ENCODE results near the gene PSMB3. TPM values are rescaled to one million over a fixed set of nuclear protein-coding genes. Genes with fewer than 3 reads are reported as not detected.

Gene PSMB3
- total RNA-seq, 1 experiment from 2014 or later = 441 TPM

DNA sequence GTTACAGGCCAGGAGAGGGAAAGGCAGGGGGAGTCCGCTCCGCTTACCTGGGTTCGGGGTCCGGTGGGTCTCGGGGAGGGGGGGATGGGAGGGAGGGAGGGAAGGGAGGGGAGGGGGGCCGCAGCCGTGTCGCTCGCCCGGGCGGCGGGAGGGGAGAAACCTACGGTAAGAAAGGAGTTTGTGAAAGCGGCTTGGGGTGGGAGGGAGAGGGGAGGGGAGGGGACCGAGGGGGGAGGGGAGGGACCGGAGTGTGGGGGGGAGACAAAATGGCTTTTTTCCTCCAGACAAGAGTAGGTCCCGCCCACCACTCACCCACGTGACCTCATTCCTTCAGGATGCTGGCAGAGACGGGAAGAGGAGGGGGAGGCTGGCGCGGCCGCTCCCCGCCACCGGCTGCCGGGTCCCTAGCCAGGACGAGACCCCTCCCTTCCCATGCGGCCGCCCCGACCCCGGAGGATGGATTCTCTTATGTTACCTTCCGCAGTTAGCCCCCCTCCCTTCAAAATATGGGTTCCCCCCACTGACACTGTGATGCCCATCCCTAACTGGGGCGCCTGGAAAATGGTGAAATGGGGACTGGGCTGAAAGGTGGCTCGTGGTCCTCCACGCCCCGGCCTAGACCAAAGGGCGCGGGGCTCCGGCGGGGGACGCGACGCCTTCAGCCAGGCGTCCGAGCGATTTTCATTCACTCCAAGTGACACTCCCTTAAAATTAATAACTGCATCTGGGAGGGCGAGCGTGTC, 4.2 kb upstream of the PSMB3 start, which contains the start of gene PCGF2:
Gene PCGF2, minus strand, starts transcription at position 188 of the 743 bp plus-strand sequence. CDS start 7,934 bp downstream, outside the sequence.
- H3F3A ChIP-seq (ENCODE audit: low read length, unreplicated experiment) = no peaks in the 10 kb centered on the region
- H3K9me3 ChIP-seq (ENCODE audit: low read length) = no peaks in the 10 kb centered on the region
- CTCF ChIA-PET = no interaction called here
- H3K9ac ChIP-seq (ENCODE audit: low read length) = peak within 1 kb of the TSS; percentile 69
- peaks cover 68% of the 10 kb centered on the region for H3K79me2 ChIP-seq (ENCODE audit: low read length)
- H3K4me3 ChIP-seq (ENCODE audit: low read length) = peak within 1 kb of the TSS; percentile 96
- TF ChIP-seq EZH2 (IDR thresholded peaks at IDR 0.05; ENCODE audit: low read length, unreplicated experiment) = no peak
- no peak for TF ChIP-seq EZH2phosphoT487 (IDR thresholded peaks at IDR 0.05; ENCODE audit: borderline replicate concordance, low read length)
- TF ChIP-seq, protein P1, sequence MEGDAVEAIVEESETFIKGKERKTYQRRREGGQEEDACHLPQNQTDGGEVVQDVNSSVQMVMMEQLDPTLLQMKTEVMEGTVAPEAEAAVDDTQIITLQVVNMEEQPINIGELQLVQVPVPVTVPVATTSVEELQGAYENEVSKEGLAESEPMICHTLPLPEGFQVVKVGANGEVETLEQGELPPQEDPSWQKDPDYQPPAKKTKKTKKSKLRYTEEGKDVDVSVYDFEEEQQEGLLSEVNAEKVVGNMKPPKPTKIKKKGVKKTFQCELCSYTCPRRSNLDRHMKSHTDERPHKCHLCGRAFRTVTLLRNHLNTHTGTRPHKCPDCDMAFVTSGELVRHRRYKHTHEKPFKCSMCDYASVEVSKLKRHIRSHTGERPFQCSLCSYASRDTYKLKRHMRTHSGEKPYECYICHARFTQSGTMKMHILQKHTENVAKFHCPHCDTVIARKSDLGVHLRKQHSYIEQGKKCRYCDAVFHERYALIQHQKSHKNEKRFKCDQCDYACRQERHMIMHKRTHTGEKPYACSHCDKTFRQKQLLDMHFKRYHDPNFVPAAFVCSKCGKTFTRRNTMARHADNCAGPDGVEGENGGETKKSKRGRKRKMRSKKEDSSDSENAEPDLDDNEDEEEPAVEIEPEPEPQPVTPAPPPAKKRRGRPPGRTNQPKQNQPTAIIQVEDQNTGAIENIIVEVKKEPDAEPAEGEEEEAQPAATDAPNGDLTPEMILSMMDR (conservative IDR thresholded peaks at IDR 0.05; ENCODE audit: low read depth, low read length) = no peak
- BruUV-seq (replicated peaks) = no TSS peak
- H3K27me3 ChIP-seq (ENCODE audit: low read length) = no peaks in the 10 kb centered on the region
- peak within 1 kb of the TSS; percentile 17; the same call in 1 of the 2 replicates for H3K27ac ChIP-seq (ENCODE audit: low read length)
- 0 out of 2 replicates have a peak, but pooled peaks cover 4% of the 10 kb centered on the region for H4K20me1 ChIP-seq (ENCODE audit: low read length)
- ATAC-seq (no peak; the same call in 1 of the 2 replicates), DNase-seq (peak; percentile 79)
- POLR2A ChIA-PET (ENCODE audit: unreplicated experiment) = no interaction called here
- no peaks in the 10 kb centered on the region for H3K36me3 ChIP-seq (ENCODE audit: low read depth, low read length)
- H3K4me2 ChIP-seq (ENCODE audit: low read length) = peak within 1 kb of the TSS; percentile 88
- H2AFZ ChIP-seq (ENCODE audit: low read length) = peak within 1 kb of the TSS; percentile 87
- H3K9me2 ChIP-seq (replicated peaks; ENCODE audit: low read length) = no peaks in the 10 kb centered on the region
- intact Hi-C loops (cut with micrococcal nuclease) = no loop called here
- peaks cover 18% of the 10 kb centered on the region for H3K4me1 ChIP-seq (ENCODE audit: insufficient read depth, low read length)

DNA sequence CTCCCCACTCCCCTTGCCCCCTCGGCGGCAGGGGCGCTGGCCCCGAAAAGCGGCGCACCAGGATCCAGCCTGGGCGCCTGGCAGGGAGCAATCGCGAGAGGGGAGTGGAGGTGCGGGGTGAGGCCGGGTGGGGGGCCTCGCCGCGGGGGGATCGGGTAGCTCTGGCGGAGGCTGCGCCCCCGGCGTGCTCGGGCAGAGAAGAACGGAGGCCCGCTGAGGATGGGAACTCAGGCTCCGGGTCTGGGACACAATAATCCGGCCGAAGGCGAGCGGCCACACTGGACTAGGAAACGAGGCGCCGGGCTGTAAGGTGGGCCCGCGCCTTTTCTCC, 3.7 kb upstream of the PSMB3 start:
- DNase-seq (no peak), ATAC-seq (no peak)
- Histone ChIP-seq H3K9me3 (ENCODE audit: low read length) (no peaks in the 10 kb centered on the region), H4K20me1 (ENCODE audit: low read length) (0 out of 2 replicates have a peak, but pooled peaks cover 4% of the 10 kb centered on the region), H3K9ac (ENCODE audit: low read length) (peak overlapping the region; percentile 62), H3K79me2 (ENCODE audit: low read length) (peaks cover 68% of the 10 kb centered on the region), H3F3A (ENCODE audit: low read length, unreplicated experiment) (no peaks in the 10 kb centered on the region), H3K27me3 (ENCODE audit: low read length) (no peaks in the 10 kb centered on the region), H3K4me1 (ENCODE audit: insufficient read depth, low read length) (peaks cover 22% of the 10 kb centered on the region), H3K27ac (ENCODE audit: low read length) (no peak overlapping the region; the same call in 1 of the 2 replicates), H3K36me3 (ENCODE audit: low read depth, low read length) (no peaks in the 10 kb centered on the region), H3K4me3 (ENCODE audit: low read length) (peak overlapping the region; percentile 94), H2AFZ (ENCODE audit: low read length) (peak overlapping the region; percentile 56), H3K4me2 (ENCODE audit: low read length) (peak overlapping the region; percentile 88), H3K9me2 (replicated peaks; ENCODE audit: low read length) (no peaks in the 10 kb centered on the region)
- no TSS peak for BruUV-seq (replicated peaks)
- CTCF ChIA-PET = no interaction called here
- POLR2A ChIA-PET (ENCODE audit: unreplicated experiment) = no interaction called here
- intact Hi-C loops (cut with micrococcal nuclease) = no loop called here
- no peak for TF ChIP-seq EZH2phosphoT487 (IDR thresholded peaks at IDR 0.05; ENCODE audit: borderline replicate concordance, low read length)
- TF ChIP-seq EZH2 (IDR thresholded peaks at IDR 0.05; ENCODE audit: low read length, unreplicated experiment) = no peak
- TF ChIP-seq, protein P1 (conservative IDR thresholded peaks at IDR 0.05; ENCODE audit: low read depth, low read length) = no peak

All from PC-3 (cell line).